GM23338 (cell line): ENCODE results near the gene RILPL1. TPM values are rescaled to one million over a fixed set of nuclear protein-coding genes. Genes with fewer than 3 reads are reported as not detected.

ENCODE experiments used
- ATAC-seq: fragments of 200-7000 bp; cut with Tn5 transposase; 3 replicates; pipeline ENCODE4 v1.9.1; 2020
- DNase-seq: peaks from one replicate; pipeline ENCODE4 v3.0.0-alpha.2; 2015; ENCODE audit warnings: low spot score
- H2AFZ ChIP-seq: fragments of 200-600 bp; sonication (generic); 2 replicates; pipeline ENCODE4 v1.8.0; 2016; ENCODE audit warnings: antibody characterized with exemption, mild to moderate bottlenecking, moderate library complexity
- H3F3A ChIP-seq: fragments of 200-600 bp; sonication (generic); replicated peaks from 2 replicates; pipeline ENCODE4 v1.8.0; 2017; ENCODE audit warnings: antibody characterized with exemption, mixed run types, low read depth
- H3K27ac ChIP-seq: fragments of 200-600 bp; sonication (generic); 2 replicates; pipeline ENCODE4 v1.6.1; 2016; ENCODE audit warnings: low read depth
- H3K27me3 ChIP-seq: fragments of 200-600 bp; sonication (generic); 2 replicates; pipeline ENCODE4 v1.8.0; 2016; ENCODE audit warnings: mild to moderate bottlenecking, mixed run types, moderate library complexity; ENCODE audit not compliant: insufficient read depth
- H3K36me3 ChIP-seq: fragments of 200-600 bp; sonication (generic); 2 replicates; pipeline ENCODE4 v1.8.0; 2016; ENCODE audit warnings: mild to moderate bottlenecking; ENCODE audit not compliant: insufficient read depth
- H3K4me1 ChIP-seq: fragments of 200-600 bp; sonication (generic); 2 replicates; pipeline ENCODE4 v1.8.0; 2016; ENCODE audit warnings: mild to moderate bottlenecking, moderate library complexity; ENCODE audit not compliant: insufficient read depth
- H3K4me2 ChIP-seq: fragments of 200-600 bp; sonication (generic); 2 replicates; pipeline ENCODE4 v1.7.1; 2017; ENCODE audit warnings: mixed run types
- H3K4me3 ChIP-seq: fragments of 200-600 bp; sonication (generic); 2 replicates; pipeline ENCODE4 v1.6.1; 2016; ENCODE audit warnings: mixed run types
- H3K79me2 ChIP-seq: fragments of 200-600 bp; sonication (generic); replicated peaks from 2 replicates; pipeline ENCODE4 v1.8.0; 2017; ENCODE audit warnings: mild to moderate bottlenecking; ENCODE audit not compliant: insufficient read depth
- H3K9me2 ChIP-seq: fragments of 200-600 bp; sonication (generic); 2 replicates; pipeline ENCODE4 v1.8.0; 2017; ENCODE audit not compliant: insufficient read depth
- H4K20me1 ChIP-seq: fragments of 200-600 bp; sonication (generic); replicated peaks from 2 replicates; pipeline ENCODE4 v1.8.0; 2017; ENCODE audit warnings: mild to moderate bottlenecking; ENCODE audit not compliant: insufficient read depth
- H3K27ac Mint-ChIP-seq: 2 replicates; pipeline ENCODE4 v1.8.0; 2020; ENCODE audit warnings: inconsistent platforms, mild to moderate bottlenecking, moderate library complexity, mixed read lengths
- H3K27me3 Mint-ChIP-seq: 3 replicates; pipeline ENCODE4 v1.8.0; 2022; ENCODE audit warnings: low read depth, mild to moderate bottlenecking, moderate library complexity, mixed read lengths, inconsistent platforms; ENCODE audit not compliant: insufficient read depth, poor library complexity
- H3K36me3 Mint-ChIP-seq: 3 replicates; pipeline ENCODE4 v1.8.0; 2021; ENCODE audit warnings: low read depth, mild to moderate bottlenecking, inconsistent platforms, moderate library complexity, mixed read lengths
- H3K4me1 Mint-ChIP-seq: 3 replicates; pipeline ENCODE4 v1.8.0; 2020; ENCODE audit warnings: mild to moderate bottlenecking, inconsistent platforms, mixed read lengths
- H3K4me3 Mint-ChIP-seq: 3 replicates; pipeline ENCODE4 v1.8.0; 2021; ENCODE audit warnings: moderate library complexity, mild to moderate bottlenecking, inconsistent platforms, mixed read lengths
- H3K9me3 Mint-ChIP-seq: 3 replicates; pipeline ENCODE4 v1.8.0; 2020; ENCODE audit warnings: moderate library complexity, mild to moderate bottlenecking, inconsistent platforms, mixed read lengths
- CREB1 ChIP-seq: fragments of 250-450 bp; sonication (Bioruptor Pico); IDR thresholded peaks from 2 replicates; pipeline ENCODE4 v1.5.0; 2020; ENCODE audit warnings: low read depth, mild to moderate bottlenecking, moderate library complexity
- CTCF ChIP-seq, 2 experiments: fragments of 200-600 bp in 1 of 2; sonication (generic) in 1 of 2; conservative IDR thresholded peaks; 2 replicates each; pipeline versions ENCODE4 v1.5.1 to v1.6.1; 2016 to 2017; ENCODE audit warnings: antibody characterized with exemption in 2 of 2, low read depth in 2 of 2, mild to moderate bottlenecking in 2 of 2, moderate library complexity in 1 of 2
- EZH2 ChIP-seq: fragments of 200-600 bp; sonication (generic); IDR thresholded peaks from one replicate; pipeline ENCODE4 v1.8.0; 2017; ENCODE audit warnings: antibody characterized with exemption, mild to moderate bottlenecking, low read depth; ENCODE audit not compliant: unreplicated experiment
- EZH2phosphoT487 ChIP-seq: fragments of 200-600 bp; sonication (generic); IDR thresholded peaks from one replicate; pipeline ENCODE4 v1.8.1; 2018; ENCODE audit warnings: antibody characterized with exemption; ENCODE audit not compliant: unreplicated experiment
- JUNB ChIP-seq: IDR thresholded peaks from one replicate; pipeline ENCODE4 v1.6.1; 2016; ENCODE audit warnings: antibody characterized with exemption; ENCODE audit not compliant: unreplicated experiment
- POLR2AphosphoS5 ChIP-seq: IDR thresholded peaks from 2 replicates; pipeline ENCODE4 v1.6.1; 2016; ENCODE audit warnings: antibody characterized with exemption, low read depth
- REST ChIP-seq: IDR thresholded peaks from one replicate; pipeline ENCODE4 v1.6.1; 2018; ENCODE audit warnings: antibody characterized with exemption; ENCODE audit not compliant: unreplicated experiment
- STAT1 ChIP-seq: IDR thresholded peaks from one replicate; pipeline ENCODE4 v1.6.1; 2016; ENCODE audit warnings: antibody characterized with exemption; ENCODE audit not compliant: unreplicated experiment
- polyA plus RNA-seq: library from polyadenylated mRNA; unstranded; fragments of >200 nt; fragmentation: Nextera tagmentation; extraction: Ambion mirVana; gene quantifications from 2 replicates; pipeline ENCODE4 v1.2.1, GENCODE V29; 2016
- total RNA-seq: library from RNA; depleted of rRNA; stranded (reverse); fragments of >200 nt; shearing (Covaris generic); gene quantifications from 2 replicates; pipeline ENCODE4 v1.2.3, GENCODE V29; 2014

RILPL1 gene
- total and polyA plus RNA-seq, 2 experiments from 2014 or later: 3.9 to 7.9 TPM

DNA sequence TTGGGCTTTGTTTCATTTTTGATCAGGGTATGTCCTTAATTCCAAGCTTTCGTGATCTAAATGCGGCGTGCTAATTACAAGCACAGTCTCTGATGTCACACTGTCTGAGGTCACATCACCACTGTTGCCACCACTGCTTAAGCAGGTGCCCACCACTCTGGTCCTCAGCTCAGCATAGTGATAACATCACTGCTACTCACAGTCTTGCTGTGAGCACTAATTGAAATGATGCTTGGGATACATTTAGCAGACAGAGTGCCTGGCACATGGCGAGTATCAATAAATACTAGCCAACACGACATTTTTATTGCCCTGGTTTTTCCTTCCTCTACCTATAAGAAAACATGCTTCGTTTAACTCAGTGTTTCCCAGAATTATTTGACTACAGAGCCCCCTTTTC lies 104.9 kb downstream of the RILPL1 start:
- H3K4me3 Mint-ChIP-seq: no peak overlapping the region
- H3K9me2 ChIP-seq: no peaks in the 10 kb centered on the region
- H3K4me2 ChIP-seq: no peak overlapping the region

More for the DNA sequence above, 104.9 kb downstream of the RILPL1 start:
- Histone ChIP-seq H3K27me3 (no peaks in the 10 kb centered on the region), H3F3A (no peaks in the 10 kb centered on the region), H2AFZ (no peak overlapping the region), H3K79me2 (no peaks in the 10 kb centered on the region), H3K36me3 (no peaks in the 10 kb centered on the region), H3K27ac (no peak overlapping the region), H3K4me1 (no peaks in the 10 kb centered on the region), H4K20me1 (no peaks in the 10 kb centered on the region), H3K4me3 (no peak overlapping the region)
- H3K36me3 Mint-ChIP-seq: no peaks in the 10 kb centered on the region
- H3K4me1 Mint-ChIP-seq: no peaks in the 10 kb centered on the region
- DNase-seq (no peak), ATAC-seq (no peak)
- peaks cover 6% of the 10 kb centered on the region for H3K9me3 Mint-ChIP-seq
- peaks cover 6% of the 10 kb centered on the region for H3K27me3 Mint-ChIP-seq
- no peak overlapping the region for H3K27ac Mint-ChIP-seq
- TF ChIP-seq JUNB: no peak
- no peak for TF ChIP-seq REST
- no peak for TF ChIP-seq EZH2phosphoT487
- no peak for TF ChIP-seq STAT1
- TF ChIP-seq EZH2: no peak
- no peak for TF ChIP-seq POLR2AphosphoS5
- TF ChIP-seq CREB1 (CRISPR knock-in tag): no peak
- no peak for TF ChIP-seq CTCF (conservative IDR thresholded peaks at IDR 0.05; ENCODE audit: low read depth in 2 of 2)
